B cell (primary cell): Measurements from ENCODE around the gene EPHA2. TPM values are rescaled to one million over a fixed set of nuclear protein-coding genes. Genes with fewer than 3 reads are reported as not detected.
A peak's percentile ranks its signal among the peaks of the same experiment; 100 is the strongest.

Experiments used
- ATAC-seq: fragments of 200-7000 bp; cut with Tn5 transposase; one replicate; pipeline ENCODE4 v1.10.0; 2021; ENCODE audit warnings: low read depth, mild to moderate bottlenecking, moderate number of reproducible peaks, moderate library complexity
- CTCF ChIA-PET: fragments of 350-600 bp; sonication (Branson Sonifier 250); formaldehyde crosslinking; loops from one replicate; lab custom pipeline; 2021; ENCODE audit warnings: antibody characterized with exemption, inconsistent platforms; lab: Charles Lee
- POLR2A ChIA-PET: fragments of 350-600 bp; sonication (Branson Sonifier 250); formaldehyde crosslinking; loops from one replicate; lab custom pipeline; 2021; ENCODE audit warnings: antibody characterized with exemption; lab: Charles Lee
- DNase-seq: peaks from one replicate; pipeline ENCODE4 v3.0.0; 2013
- H2AFZ ChIP-seq: 2 replicates; pipeline ENCODE4 v1.6.1; 2012; ENCODE audit warnings: mild to moderate bottlenecking, low read depth, low read length; ENCODE audit not compliant: insufficient read depth, poor library complexity, severe bottlenecking
- H3K27ac ChIP-seq, 2 donors: 1 replicate in 1 of 2; 2 replicates in 1 of 2; pipeline ENCODE4 v1.5.1; 2012 to 2013; ENCODE audit warnings: low read length in 2 of 2, mild to moderate bottlenecking in 2 of 2, moderate library complexity in 1 of 2
- H3K27me3 ChIP-seq, 4 experiments: fragments of 200-600 bp in 1 of 4; sonication (generic) in 1 of 4; replicated peaks in 1 of 4; 1 replicate in 2 of 4; 2 replicates in 2 of 4; pipeline versions ENCODE4 v1.6.1 to v1.7.0; 2013 to 2016; ENCODE audit warnings: low read length in 3 of 4, mild to moderate bottlenecking in 2 of 4, mixed read lengths in 1 of 4, moderate library complexity in 1 of 4; ENCODE audit not compliant: insufficient read depth in 4 of 4, control insufficient read depth in 3 of 4; ENCODE audit errors: control extremely low read depth in 1 of 4
- H3K36me3 ChIP-seq, 2 experiments: replicated peaks in 1 of 2; 1 replicate in 1 of 2; 2 replicates in 1 of 2; pipeline versions ENCODE4 v1.6.1 to v1.7.1; 2013; ENCODE audit warnings: low read length in 1 of 2; ENCODE audit not compliant: insufficient read depth in 2 of 2, control insufficient read depth in 1 of 2; ENCODE audit errors: control extremely low read depth in 1 of 2, extremely low read depth in 1 of 2
- H3K4me1 ChIP-seq, 2 donors: fragments of 200-600 bp in 1 of 2; sonication (generic) in 1 of 2; 1 replicate in 1 of 2; 2 replicates in 1 of 2; pipeline versions ENCODE4 v1.5.1 to v1.6.1; 2013 to 2017; ENCODE audit warnings: low read length in 2 of 2; ENCODE audit not compliant: control insufficient read depth in 2 of 2, insufficient read depth in 2 of 2
- H3K4me2 ChIP-seq: replicated peaks from 2 replicates; pipeline ENCODE3; 2012; ENCODE audit warnings: mild to moderate bottlenecking, low read depth, low read length; ENCODE audit not compliant: poor library complexity, severe bottlenecking
- H3K4me3 ChIP-seq, 5 experiments: fragments of 200-600 bp in 1 of 5; sonication (generic) in 1 of 5; 1 replicate in 3 of 5; 2 replicates in 2 of 5; pipeline versions ENCODE4 v1.5.1 to v1.7.0; 2011 to 2016; ENCODE audit warnings: low read length in 4 of 5, mild to moderate bottlenecking in 4 of 5, low read depth in 2 of 5, control low read depth in 1 of 5, moderate library complexity in 1 of 5; ENCODE audit not compliant: insufficient read depth in 1 of 5; ENCODE audit errors: control extremely low read depth in 1 of 5, extremely low read depth in 1 of 5
- H3K79me2 ChIP-seq: fragments of 200-600 bp; sonication (generic); one replicate; pipeline ENCODE4 v1.6.0; 2016; ENCODE audit warnings: low read length; ENCODE audit not compliant: control insufficient read depth, insufficient read depth
- H3K9ac ChIP-seq: fragments of 200-600 bp; sonication (generic); 2 replicates; pipeline ENCODE4 v1.6.1; 2017; ENCODE audit warnings: mild to moderate bottlenecking, low read length, moderate library complexity
- H3K9me3 ChIP-seq, 3 donors: one replicate each; pipeline versions ENCODE4 v1.6.1 to v1.7.1; 2013; ENCODE audit warnings: low read length in 2 of 3; ENCODE audit not compliant: control insufficient read depth in 2 of 3, insufficient read depth in 1 of 3; ENCODE audit errors: control extremely low read depth in 1 of 3
- H4K20me1 ChIP-seq: 2 replicates; pipeline ENCODE4 v1.6.0; 2012; ENCODE audit warnings: mild to moderate bottlenecking, low read length; ENCODE audit not compliant: insufficient read depth, control insufficient read depth, poor library complexity, severe bottlenecking
- H3K27ac Mint-ChIP-seq: one replicate; pipeline ENCODE4 v1.8.0; 2021; ENCODE audit warnings: mixed read lengths
- H3K27me3 Mint-ChIP-seq: one replicate; pipeline ENCODE4 v1.8.0; 2021; ENCODE audit warnings: mixed read lengths
- H3K4me1 Mint-ChIP-seq: one replicate; pipeline ENCODE4 v1.8.0; 2021; ENCODE audit warnings: mixed read lengths
- H3K4me3 Mint-ChIP-seq: one replicate; pipeline ENCODE4 v1.8.0; 2021; ENCODE audit warnings: mixed read lengths
- H3K9me3 Mint-ChIP-seq: one replicate; pipeline ENCODE4 v1.8.0; 2022; ENCODE audit warnings: mixed read lengths; ENCODE audit not compliant: insufficient read depth
- CTCF ChIP-seq: fragments of 200-600 bp; IDR thresholded peaks from one replicate; pipeline ENCODE4 v1.8.0; 2022; ENCODE audit warnings: antibody characterized with exemption, mild to moderate bottlenecking
- EZH2 ChIP-seq: IDR thresholded peaks from 2 replicates; pipeline ENCODE4 v1.6.1; 2012; ENCODE audit warnings: borderline replicate concordance, low read depth, mild to moderate bottlenecking, moderate library complexity, low read length; ENCODE audit not compliant: insufficient read depth, poor library complexity, severe bottlenecking
- WGBS: methylation state at CpG from one replicate; pipeline ENCODE4 v1.1.5; 2013; ENCODE audit warnings: missing lambda C conversion rate; ENCODE audit not compliant: insufficient coverage; 5-methylcytosine and 5-hydroxymethylcytosine counted together
- intact Hi-C: fragments of 100-400 bp; cut with micrococcal nuclease; formaldehyde crosslinking; loops from one replicate; pipeline ENCODE4 v1.10.0; 2022
- polyA plus RNA-seq: library from polyadenylated mRNA; depleted of rRNA; stranded (reverse); fragments of >200 nt; gene quantifications from 2 replicates; pipeline ENCODE4 v1.2.3, GENCODE V29; 2012
- total RNA-seq, 2 donors: library from RNA; stranded (reverse); fragments of 120-200 nt in 1 of 2; gene quantifications; 1 replicate in 1 of 2; 2 replicates in 1 of 2; pipeline versions ENCODE4 v1.2.3 to v1.2.4, GENCODE V29; 2013 to 2022

Gene EPHA2
- total and polyA plus RNA-seq, 2 donors (not counting 1 experiment from before 2014, with no cell fraction given), result 0.12 TPM; not detected in 1

GRCh38 chr1:16162163-16162822 is 6.4 kb upstream of the EPHA2 start:
- Histone ChIP-seq H3K4me2 (peak overlapping the region; percentile 68), H3K9me3 (peaks cover 0 to 2% (median 0%) of the 10 kb centered on the region in 3 donors), H4K20me1 (no peaks in the 10 kb centered on the region), H3K4me1 (peaks cover 10 to 13% of the 10 kb centered on the region in 2 donors), H3K79me2 (no peaks in the 10 kb centered on the region), H3K4me3 (peak overlapping the region in 3 of 5 experiments; percentile 16 to 27 (median 25)), H3K9ac (peak overlapping the region; percentile 28), H3K36me3 (no peaks in the 10 kb centered on the region), H3K27ac (no peak overlapping the region), H3K27me3 (peaks cover 0 to 3% (median 0%) of the 10 kb centered on the region in 4 experiments), H2AFZ (peak overlapping the region; percentile 68)
- H3K4me1 Mint-ChIP-seq, result peaks cover 15% of the 10 kb centered on the region
- TF ChIP-seq CTCF (no peak), EZH2 (no peak)
- POLR2A ChIA-PET, result no interaction called here
- CTCF ChIA-PET, result interaction anchor here (1.1 kb wide), 3 partner anchors 14 to 79 kb away, joined by 3 to 4 read pairs (median 4); no protein-coding TSS in a partner anchor
- ATAC-seq, result peak; percentile 53
- 7% methylated on average over 18 of the region's 32 CpGs for whole genome bisulfite sequencing
- H3K9me3 Mint-ChIP-seq, result no peaks in the 10 kb centered on the region
- peaks cover 3% of the 10 kb centered on the region for H3K27me3 Mint-ChIP-seq
- peak overlapping the region; percentile 66 for H3K4me3 Mint-ChIP-seq
- no peak overlapping the region for H3K27ac Mint-ChIP-seq
- intact Hi-C loops, result no loop called here
- DNase-seq, result peak; percentile 49

GRCh38 chr1:16161717-16162116 is 5.8 kb upstream of the EPHA2 start:
- peaks cover 3% of the 10 kb centered on the region for H3K27me3 Mint-ChIP-seq
- CTCF ChIA-PET, result interaction anchor here (1.1 kb wide), 2 partner anchors 14 to 26 kb away, joined by 4 read pairs; no protein-coding TSS in a partner anchor
- peaks cover 18% of the 10 kb centered on the region for H3K4me1 Mint-ChIP-seq
- H3K4me3 Mint-ChIP-seq, result peak overlapping the region; percentile 18
- intact Hi-C loops, result no loop called here
- POLR2A ChIA-PET, result no interaction called here
- Histone ChIP-seq H4K20me1 (no peaks in the 10 kb centered on the region), H2AFZ (no peak overlapping the region), H3K4me3 (no peak overlapping the region), H3K27me3 (peaks cover 0 to 3% (median 0%) of the 10 kb centered on the region in 4 experiments), H3K79me2 (no peaks in the 10 kb centered on the region), H3K36me3 (no peaks in the 10 kb centered on the region), H3K4me2 (no peak overlapping the region), H3K4me1 (peaks cover 10% of the 10 kb centered on the region in 2 donors), H3K9ac (no peak overlapping the region), H3K9me3 (no peaks in the 10 kb centered on the region), H3K27ac (no peak overlapping the region)
- peak overlapping the region; percentile 56 for H3K27ac Mint-ChIP-seq
- no peaks in the 10 kb centered on the region for H3K9me3 Mint-ChIP-seq
- DNase-seq (no peak), ATAC-seq (no peak)
- WGBS, result 81% methylated on average over 5 of the region's 5 CpGs
- TF ChIP-seq CTCF, result no peak
- no peak for TF ChIP-seq EZH2
